HG03571 (cell line): Measurements from ENCODE around the gene TRPV2.

ENCODE experiments used
- ATAC-seq: cut with Tn5 transposase; IDR thresholded peaks from one replicate; pipeline ENCODE4 v1.9.1; 2021; ENCODE audit not compliant: unreplicated experiment

TRPV2 gene

DNA sequence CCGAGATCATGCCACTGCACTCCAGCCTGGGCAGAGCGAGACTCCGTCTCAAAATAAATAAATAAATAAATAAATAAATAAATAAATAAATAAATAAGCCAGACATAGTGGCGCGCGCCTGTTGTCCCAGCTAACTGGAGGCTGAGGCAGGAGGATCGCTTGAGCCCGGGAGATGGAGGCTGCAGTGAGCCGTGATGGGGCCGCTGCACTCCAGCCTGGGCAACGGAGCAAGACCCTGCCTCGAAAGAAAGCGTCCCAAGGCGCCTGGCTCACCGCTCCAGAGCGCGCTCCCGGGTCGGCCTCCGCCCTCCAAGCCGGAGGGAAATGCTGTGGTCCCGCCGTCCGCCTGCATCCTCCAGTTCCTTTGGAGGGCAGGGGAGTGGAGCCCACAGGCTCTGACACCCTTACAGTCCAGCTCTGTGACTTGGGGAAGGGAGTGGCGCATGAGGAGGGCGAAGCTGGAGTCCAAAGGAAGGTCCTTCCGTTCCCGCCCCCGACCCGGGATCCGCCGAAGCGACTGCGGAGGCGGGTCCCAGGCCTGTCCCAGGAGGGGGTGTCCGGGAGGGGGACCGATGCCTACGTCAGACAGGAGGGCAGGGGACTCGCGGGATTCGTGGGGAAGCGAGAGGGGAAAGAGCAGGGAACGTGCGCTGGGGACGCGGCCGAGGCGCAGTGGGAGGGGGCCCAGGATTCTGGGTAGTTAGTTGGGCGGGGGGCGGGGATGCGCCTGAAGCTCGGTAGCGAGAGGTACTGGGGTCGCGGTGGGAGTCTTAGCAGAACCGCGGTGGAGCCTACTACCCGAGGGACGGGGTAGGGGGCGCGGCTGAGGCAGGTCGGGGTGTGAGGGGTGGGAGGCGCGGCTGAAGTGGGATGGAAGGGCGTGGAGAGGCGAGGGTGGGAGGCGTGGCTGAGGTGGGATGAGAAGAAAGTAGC lies 8.4 kb upstream of the TRPV2 start:
- no peak for ATAC-seq

DNA sequence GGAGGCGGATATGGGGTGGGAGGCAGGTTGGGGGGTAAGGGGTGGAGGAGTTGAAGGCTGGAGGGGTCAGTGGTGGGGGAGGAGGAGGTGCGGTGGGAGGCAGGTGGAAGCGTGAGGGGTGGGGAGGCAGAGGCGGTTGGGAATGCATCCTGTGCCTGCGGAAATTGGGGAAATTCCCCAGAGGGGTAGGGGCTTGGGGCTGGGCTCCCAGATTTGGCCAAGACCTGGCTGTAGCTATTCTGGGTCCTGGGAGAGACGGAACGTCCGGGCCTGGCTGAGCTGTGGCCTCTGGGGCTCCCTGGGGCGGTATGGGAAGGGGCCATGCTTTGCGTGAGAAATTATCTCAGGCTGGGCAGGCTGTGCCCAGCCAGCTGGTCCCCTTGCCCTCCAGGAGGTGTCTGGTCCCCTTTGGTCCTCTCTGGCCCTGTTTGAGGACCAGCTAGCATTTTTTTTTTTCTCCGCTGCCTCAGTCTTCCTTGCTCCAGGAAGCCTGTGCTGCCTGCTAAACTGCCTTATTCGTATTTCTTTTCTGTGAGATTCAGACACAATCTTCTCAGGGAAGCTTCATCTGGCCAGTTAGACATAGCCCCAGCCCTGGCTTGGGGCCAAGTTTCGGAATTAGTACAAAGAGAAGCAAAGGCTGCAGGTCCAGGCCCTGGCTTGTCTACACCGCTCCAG lies 7.3 kb upstream of the TRPV2 start:
- peak; percentile 84 for ATAC-seq

DNA sequence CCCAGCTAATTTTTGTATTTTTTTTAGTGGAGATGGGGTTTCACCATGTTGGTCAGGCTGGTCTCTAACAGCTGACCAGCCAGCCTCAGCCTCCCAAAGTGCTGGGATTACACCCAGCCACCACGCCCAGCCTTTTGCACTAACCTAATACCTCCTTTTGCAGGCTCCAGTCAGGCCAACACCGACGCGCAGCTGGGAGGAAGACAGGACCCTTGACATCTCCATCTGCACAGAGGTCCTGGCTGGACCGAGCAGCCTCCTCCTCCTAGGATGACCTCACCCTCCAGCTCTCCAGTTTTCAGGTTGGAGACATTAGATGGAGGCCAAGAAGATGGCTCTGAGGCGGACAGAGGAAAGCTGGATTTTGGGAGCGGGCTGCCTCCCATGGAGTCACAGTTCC lies 2.0 kb downstream of the TRPV2 start:
- ATAC-seq, result no peak

DNA sequence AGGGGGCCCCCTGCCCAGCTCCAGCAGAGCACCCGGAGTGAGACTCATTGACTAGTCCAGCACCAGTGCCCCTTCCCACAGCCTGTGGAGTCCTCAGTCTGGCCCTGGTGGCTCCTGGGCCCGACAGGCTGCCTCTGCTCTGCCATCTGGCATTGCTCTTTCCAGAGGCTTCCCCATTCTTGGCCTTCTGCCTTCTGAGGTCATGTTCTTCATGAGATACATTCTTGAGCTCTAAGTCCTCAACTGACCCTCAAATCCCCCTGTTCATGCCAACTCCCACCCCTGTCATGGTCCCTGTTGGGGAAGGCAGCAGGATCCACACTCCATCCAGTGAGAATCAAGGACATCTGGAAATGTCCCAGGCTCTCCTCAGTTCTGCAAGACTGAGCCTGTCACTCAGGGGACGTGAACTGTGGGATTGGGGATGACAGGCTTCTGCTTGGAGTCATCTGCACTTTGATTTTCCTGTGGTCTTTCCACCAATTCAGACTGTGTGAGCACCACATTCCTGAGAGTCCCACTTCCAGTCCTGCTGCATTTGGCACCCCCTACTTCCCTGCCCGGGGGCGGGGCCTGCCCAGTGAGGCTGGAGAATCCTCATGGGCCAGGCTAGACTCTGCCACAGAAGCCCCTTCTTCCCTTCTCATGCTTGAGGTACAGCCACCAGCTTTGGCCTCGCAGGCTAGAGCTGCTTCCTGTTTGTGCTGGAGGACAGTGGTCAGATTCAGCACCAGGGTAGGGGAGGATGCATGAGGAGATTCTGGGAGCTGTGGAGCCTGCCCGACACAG lies 2.7 kb downstream of the TRPV2 start:
- no peak for ATAC-seq

DNA sequence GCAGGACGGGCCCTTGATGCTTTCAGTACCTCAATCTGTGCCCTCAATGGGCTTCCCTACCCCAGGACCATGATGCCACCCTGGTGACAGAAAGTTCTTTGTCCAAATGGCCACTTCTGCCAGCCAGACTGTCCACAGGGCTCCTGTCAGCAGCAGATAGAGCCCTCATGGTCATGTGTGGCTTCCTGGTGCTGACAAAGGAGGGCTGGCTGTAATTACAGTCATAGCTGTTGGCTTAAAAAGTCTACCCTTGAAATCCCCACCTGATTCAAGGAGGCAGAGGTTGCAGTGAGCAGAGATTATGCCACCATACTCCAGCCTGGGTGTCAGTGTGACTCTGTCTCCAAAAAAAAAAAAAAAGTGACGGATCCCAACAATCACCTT lies 3.3 kb downstream of the TRPV2 start:
- no peak for ATAC-seq

DNA sequence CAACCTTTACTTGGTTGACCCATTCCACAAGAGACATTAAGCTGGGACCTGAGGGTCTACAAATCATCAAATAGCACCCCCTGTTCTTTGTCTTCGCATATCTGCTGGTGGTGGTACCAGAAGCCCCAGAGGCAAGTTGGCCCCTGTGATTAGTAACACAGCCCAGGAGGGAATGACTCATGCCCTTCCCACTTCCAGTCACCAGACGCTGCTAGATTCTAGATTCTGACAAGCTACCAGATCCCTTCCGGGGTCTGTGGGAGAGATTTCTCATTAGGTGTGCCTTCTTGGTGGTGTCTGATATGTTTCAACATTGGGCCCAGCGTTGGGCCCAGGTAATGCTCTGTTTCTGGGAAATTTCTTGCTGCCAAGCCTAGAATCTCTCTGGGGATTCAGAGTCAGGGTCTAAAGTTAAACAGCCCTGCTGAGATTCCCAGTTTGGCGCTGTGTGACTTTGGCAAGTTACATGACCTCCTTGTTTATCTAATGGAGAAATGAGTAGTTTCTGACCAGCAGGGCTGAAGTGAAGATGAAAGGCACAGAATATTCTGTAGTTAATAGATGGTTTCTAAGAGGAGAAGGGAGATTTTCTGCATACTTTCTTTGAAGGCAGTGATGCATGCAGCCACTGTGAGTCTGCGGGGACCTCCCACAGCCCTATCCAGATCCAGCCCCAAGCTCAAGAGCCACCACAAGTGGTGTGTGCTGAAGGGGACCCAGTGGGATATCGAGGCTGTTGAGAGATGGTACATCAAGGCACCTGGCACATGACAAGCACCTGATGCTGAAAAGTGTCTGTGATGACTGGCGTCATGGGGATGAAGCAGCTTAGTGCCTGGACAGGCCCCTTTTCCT lies 3.9 kb downstream of the TRPV2 start:
- no peak for ATAC-seq

DNA sequence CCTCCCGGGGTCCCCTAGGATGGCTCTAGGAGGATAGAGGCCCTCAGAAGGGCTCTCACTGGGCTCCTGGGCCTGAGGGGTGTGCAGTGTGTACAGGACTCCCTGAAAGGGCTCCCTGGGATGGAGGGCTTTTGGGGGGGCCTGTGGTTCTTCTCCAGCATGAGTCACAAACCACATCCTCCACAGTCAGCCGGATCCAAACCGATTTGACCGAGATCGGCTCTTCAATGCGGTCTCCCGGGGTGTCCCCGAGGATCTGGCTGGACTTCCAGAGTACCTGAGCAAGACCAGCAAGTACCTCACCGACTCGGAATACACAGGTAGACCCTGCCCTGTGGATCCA lies 4.5 kb downstream of the TRPV2 start:
- ATAC-seq, result no peak

DNA sequence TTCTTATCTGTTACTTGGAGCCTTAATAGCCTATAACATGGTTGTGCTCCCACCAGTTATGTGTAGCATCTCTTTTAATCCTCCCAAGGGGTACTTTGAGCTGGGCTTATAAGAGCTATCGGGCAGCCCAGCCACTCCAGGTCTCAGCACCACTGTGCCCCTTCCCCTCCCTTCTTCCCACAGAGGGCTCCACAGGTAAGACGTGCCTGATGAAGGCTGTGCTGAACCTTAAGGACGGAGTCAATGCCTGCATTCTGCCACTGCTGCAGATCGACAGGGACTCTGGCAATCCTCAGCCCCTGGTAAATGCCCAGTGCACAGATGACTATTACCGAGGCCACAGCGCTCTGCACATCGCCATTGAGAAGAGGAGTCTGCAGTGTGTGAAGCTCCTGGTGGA lies 7.0 kb downstream of the TRPV2 start:
- no peak for ATAC-seq

DNA sequence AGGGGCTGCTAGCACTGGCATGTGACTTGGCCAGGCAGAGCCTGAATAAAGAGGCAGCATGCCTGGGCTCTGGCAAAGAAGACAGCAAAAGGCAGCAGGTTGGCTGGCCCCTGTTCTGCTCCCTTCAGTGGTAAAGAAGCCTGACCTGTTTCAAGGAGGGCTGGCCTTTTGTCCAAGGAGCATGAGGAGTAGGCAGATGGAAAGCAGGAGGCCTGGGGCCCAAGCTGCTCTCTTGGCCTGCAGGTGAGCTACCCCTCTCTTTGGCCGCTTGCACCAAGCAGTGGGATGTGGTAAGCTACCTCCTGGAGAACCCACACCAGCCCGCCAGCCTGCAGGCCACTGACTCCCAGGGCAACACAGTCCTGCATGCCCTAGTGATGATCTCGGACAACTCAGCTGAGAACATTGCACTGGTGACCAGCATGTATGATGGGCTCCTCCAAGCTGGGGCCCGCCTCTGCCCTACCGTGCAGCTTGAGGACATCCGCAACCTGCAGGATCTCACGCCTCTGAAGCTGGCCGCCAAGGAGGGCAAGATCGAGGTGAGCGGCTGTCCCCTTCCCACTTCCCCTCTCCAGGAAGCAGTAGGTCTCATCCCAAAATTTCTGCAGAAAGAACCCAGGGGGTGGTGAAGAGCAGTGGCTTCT lies 8.0 kb downstream of the TRPV2 start:
- ATAC-seq, result no peak

DNA sequence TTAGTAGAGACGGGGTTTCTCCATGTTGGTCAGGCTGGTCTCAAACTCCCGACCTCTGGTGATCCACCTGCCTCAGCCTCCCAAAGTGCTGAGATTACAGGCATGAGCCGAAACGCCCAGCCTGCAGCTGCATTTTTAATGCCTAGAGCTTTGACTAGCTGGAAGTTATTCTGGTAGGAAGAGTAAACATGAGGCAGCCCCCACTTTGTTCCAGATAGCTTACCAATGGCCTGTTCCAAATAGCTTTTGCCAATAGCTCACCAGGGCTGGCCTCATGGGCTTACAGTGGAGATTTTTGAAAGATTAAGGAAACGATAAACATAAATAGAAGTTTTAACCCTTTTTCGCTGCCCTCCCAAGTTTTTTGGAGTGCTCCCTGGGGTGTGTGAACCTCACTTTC lies 9.8 kb downstream of the TRPV2 start:
- no peak for ATAC-seq

DNA sequence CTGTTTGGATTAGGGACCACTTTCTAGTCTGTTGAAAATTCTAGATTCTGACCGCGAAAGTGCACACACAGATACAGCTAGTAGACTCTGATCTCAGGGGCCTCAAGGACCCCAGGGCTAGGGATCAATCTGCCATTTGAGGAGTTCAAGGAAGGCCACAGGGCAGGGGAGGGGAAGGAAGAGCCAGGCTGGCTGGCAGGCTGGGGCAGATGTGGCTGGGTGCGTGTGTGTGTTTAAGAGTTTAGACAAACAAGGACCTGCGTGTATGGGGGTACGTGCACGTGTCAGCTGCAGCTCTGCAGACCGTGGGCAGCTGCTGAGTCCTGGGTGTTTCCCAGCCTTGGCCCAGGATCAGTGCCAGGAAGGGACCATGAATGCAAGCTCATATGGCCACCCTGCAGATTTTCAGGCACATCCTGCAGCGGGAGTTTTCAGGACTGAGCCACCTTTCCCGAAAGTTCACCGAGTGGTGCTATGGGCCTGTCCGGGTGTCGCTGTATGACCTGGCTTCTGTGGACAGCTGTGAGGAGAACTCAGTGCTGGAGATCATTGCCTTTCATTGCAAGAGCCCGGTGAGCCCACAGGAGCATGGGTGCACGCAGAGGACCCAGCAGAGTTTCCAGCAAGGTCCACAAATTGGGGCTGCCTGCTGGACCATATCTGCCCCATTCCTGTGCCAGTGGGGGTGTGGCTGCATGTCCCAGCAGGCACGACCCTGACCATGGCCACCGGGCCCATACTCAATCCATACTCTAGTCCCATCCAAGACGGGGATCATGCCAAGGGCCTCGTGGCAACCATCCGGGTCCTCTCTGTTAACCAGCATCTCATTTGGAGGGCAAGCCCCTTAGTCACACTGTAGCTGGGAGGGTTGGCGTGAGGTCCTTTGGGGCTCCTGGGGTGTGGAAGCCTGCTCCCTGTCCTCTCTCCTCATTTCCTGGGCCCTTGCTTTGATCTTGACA lies 10.6 kb downstream of the TRPV2 start:
- no peak for ATAC-seq

DNA sequence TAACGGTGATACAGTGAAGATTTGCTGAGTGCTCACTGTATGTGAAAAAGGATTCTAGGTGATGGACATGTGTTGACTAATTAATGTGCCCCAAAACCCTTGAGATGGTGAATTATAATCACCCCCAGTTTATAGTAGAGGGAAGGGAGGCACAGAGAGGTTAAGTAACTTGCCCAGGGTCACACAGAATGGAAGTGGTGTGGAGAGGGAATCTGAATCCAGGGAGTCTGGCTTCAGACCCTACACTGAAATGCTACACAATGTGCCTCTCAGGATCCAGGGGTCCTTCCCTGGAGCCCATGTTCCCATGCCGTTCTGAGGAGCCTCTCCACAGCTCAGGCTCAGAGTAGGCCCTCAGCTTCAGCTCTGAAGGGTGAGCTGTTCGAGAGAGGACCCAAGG lies 11.6 kb downstream of the TRPV2 start:
- ATAC-seq, result no peak

DNA sequence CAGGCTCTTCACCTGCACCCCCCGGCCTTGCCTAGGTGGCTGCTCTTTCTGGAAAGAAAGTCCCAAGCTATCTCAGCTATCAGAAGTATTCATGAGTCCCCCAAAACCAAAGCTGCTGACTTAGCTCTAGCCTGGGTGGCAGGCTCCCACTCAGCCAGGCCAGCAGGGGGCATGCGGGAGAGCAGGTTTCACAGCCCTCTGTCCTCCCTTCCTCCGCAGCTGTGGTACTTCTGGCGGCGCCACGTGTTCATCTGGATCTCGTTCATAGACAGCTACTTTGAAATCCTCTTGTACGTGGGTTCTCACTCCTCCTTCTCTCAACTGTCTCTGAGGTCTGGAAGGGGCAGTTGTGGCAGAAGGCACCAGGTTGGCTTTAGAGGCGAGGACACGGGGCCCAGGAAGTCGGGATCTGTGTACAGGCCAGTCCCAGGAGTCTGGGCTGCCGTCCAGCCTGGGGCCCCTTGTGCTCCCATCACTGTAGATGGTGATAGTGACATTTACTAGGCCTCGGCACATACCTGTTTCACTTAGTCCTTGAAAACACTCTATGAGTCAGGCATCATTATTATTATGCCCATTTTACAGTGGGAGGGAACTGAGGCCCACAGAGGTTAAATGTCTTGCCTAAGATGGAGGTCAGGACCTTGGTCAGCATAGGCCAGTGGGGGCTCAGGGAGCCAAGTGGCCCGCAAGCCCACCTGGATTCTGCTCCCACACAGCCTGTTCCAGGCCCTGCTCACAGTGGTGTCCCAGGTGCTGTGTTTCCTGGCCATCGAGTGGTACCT lies 12.9 kb downstream of the TRPV2 start:
- no peak for ATAC-seq

DNA sequence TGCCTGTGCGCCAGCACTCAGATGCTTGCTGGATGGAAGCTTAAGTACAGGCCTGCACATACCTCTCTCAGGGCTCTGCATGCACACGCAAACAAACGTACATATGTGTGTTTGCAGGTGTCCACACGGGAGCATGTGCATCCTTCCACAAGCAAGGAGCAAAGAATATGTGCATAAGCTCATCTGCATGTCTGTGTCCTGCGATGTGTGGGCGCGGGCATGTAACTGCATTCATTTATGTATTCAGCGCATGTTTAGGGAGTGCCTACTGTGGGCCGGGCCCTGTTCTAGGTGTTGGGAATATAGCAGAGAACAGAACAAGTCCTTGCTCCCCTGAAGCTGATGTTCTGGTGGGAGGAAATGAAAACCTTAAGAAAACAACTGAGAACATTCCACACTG lies 13.7 kb downstream of the TRPV2 start:
- ATAC-seq, result no peak

DNA sequence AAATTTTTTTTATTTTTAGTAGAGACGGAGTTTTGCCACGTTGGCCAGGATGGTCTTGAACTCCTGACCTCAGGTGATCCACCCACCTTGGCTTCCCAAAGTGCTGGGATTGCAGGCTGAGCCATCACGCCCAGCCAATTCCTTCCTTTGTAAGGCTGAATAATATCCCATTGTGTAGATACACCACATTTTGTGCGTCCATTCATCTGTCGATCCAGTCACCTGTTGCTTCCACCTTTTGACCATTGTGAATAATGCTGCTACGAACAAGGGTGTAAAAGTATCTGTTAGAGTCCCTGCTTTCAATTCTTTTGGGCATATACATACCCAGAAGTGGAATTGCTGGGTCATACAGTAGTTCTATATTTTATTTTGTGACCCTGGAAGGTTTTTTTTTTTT lies 15.3 kb downstream of the TRPV2 start:
- no peak for ATAC-seq

DNA sequence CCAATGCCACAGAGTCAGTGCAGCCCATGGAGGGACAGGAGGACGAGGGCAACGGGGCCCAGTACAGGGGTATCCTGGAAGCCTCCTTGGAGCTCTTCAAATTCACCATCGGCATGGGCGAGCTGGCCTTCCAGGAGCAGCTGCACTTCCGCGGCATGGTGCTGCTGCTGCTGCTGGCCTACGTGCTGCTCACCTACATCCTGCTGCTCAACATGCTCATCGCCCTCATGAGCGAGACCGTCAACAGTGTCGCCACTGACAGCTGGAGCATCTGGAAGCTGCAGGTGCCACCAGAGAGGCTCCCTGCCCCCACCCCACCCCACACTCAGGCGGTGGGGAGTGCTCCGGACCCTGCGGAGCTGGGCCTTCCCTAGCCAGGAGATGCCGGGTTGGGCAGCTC lies 16.6 kb downstream of the TRPV2 start:
- ATAC-seq, result no peak

DNA sequence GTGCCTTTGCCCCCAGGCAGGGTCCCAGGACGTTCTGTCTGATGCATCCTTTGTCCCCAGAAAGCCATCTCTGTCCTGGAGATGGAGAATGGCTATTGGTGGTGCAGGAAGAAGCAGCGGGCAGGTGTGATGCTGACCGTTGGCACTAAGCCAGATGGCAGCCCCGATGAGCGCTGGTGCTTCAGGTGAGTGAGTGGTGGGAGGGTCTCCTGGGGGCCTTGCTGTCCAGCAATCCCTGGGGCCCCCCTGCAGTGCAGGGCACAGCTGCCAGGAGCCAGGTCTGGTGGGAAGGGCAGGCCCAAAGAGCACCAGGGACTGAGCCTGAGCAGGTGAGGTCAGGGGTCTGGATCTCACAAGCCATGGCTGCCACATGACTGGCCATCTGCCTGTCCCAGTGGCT lies 18.1 kb downstream of the TRPV2 start:
- no peak for ATAC-seq

DNA sequence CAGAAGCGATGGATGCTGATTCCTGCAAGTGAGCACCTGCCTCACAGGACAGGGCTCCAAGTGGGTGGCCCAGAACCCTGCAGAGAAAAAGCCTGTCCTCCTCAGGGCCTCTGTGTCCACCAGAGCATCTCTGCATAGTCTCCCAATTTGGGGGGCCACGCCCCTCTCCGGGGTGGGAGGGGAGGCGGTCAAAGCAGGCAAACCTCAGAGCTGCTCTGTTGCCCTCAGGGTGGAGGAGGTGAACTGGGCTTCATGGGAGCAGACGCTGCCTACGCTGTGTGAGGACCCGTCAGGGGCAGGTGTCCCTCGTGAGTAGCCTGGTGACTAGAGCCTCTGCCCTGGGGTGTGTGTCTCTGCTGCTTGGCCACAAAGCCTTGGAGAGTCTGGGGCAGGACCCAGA lies 19.3 kb downstream of the TRPV2 start:
- ATAC-seq, result no peak
